GM21367 (cell line): ENCODE data around the gene COQ4.
"Not testable (repeated sequence)": the region's sequence is repeated elsewhere in the genome, so short reads cannot be mapped to it uniquely, and the experiment has no call there.

Source experiments
- ATAC-seq: cut with Tn5 transposase; IDR thresholded peaks from one replicate; pipeline ENCODE4 v1.9.1; 2021; ENCODE audit not compliant: unreplicated experiment

COQ4 gene

DNA sequence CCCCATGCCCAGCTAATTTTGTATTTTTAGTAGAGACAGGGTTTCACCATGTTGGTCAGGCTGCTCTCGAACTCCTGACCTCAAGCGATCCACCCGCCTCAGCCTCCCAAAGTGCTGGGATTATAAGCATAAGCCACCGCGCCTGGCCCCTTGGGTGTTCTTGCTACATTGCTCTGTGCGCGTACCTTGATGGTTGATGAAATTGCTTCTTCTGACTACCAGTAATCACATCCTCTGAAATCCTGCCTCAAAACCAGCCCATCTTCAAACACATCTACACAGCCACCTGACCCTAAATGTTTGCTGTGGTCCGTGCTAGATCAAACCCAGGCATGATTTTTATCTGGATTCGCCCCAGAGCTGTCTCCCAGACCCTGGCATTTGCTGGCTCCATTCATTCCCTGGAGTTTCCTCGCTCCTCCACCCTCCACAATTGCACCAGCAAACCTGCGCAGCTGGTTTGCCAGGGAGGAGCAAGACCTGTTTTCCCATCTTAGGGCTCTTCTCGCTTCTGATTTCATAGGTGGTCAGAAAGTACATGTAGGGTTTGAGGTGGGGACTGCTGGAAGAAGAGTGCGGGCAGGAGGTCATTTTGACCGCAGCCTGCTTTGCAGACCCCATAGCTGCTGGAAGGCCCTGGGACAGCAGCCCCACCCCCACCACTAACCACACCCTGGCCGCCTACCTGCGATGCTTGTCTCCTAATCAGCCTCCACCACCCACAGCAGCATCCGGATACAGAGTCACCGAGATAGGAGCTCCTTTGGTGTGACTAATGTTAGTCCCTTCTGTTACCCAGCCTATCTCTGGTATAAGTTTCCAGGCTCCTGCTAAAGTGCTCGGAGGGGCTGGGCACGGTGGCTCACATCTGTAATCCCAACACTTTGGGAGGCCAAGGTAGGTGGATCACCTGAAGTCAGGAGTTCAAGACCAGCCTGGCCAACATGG lies 23.8 kb upstream of the COQ4 start:
- ATAC-seq: no peak

DNA sequence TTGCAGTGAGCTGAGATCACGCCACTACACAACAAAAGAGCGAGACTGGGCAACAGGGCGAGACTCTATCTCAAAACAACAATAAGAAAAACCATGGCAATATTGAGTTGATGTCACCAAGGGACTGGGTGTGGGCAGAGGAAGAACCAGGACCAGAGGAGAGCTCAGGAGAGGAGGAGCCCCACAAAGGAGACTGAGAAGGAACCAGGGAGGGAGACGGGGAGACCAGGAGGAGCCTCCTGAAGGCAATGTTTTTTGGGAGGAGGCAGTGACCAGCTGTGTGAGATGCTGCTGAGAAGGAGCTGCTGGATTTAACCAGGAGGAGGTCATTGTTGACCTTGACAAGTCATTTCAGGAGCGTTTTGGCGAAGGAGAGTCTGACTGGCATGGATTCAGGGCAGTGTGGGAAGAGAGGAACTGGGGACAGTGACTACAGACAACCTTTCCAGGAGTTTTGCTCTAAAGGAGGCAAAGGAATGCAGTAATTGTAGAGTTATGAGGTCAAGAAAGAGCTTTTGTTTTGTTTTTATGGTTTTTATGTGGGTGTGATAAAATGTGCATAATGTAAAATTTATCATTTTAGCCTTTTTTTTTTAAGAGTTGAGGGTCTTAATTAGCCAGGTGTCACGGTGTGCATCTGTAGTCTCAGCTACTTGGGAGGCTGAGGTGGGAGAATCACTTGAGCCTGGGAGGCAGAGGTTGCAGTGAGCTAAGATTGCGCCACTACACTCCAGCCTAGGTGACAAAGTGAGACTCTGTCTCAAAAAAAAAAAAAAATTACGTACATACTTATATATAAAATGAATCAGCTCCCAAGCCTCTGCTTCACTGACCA lies 18.3 kb upstream of the COQ4 start:
- no peak for ATAC-seq

DNA sequence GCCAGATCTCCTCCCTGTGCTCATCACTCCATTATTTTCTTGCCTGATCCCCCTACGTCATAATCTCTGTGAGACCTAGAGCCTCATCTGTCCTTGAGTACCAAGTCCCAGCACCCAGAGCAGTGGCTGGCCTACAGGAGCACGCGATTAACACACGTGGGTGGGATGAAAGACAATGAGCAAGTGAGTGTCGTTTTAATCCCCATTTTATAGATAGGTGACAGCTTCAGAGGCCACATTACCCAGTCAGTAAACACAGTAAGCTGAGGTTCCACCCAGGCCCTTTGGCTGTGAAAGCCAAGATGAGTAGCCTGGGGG lies 17.7 kb upstream of the COQ4 start:
- no peak for ATAC-seq

DNA sequence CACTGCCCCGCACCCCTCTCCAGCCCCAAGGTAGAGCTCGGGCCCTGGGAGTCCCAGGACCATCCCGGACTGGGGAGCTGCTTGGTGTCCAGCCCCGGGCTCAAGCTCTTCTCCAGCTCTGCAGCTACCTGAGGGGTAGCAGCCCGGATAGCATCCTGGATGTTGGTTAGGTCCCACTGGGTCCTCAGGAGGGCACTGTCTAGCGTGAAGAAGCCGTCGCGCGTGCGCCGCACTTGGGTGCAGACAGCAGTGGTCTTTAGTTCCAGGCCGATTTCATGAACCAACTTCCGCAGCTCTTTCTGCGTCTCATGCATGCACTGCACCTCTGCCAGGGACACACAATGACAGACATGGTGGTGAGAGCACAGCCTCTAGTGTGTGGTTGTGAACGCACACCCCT lies 13.1 kb upstream of the COQ4 start:
- no peak for ATAC-seq

DNA sequence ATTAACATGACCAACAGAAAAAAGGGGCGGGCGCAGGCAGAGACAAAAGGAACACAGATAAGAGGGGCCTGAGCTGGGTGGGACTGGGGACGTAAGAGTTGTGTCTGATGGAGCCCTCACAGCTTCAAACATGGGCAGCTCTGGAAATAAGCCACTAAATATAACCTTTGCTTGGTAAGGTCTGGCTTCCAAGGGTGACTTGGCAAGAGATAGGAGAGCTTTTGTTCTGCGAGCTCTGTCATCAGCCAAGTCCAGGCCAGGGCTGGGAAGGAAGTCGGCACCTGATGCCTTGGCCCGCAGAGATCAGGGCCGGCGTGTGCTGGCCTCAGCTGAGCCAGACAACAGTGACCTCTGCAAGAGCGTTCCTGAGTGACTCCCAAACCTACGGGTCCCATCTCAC lies 12.2 kb upstream of the COQ4 start:
- ATAC-seq: no peak

DNA sequence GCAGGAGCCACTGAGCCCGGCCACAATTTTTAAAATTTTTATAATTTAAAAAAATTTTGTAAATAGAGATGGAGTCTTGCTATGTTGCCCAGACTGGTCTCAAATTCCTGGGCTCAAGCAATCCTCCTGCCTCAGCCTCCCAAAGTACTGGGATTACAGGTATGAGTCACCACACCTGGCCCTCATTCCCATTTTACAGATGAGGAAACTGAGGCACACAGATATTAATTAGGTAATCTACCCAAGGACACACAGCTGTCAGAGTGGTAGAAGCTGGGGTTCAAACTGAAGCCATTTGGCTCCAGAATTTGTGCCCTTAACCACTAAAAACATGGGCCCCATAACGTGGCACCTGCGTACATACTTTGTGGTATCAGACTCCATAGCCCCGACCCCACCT lies 7.9 kb upstream of the COQ4 start:
- no peak for ATAC-seq

DNA sequence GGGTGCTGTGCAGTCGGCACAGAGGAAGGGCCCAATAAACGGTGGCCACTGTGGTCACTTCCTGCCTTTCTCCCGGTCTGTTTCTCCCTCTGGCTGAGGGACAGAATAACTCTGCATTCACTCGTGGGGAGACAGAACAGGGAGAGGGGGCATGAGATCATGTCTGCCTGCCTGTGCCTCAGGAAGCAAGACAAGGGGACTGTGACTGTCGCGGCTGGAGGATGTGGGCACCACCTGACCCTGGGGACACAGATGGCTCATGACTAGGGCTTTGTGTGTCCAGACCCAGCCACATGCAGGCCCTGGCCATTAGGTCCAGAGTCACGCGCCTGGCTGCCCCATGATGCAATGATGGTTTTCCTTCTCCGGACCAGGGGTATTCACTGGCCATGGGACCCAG lies 6.2 kb upstream of the COQ4 start:
- ATAC-seq: no peak

DNA sequence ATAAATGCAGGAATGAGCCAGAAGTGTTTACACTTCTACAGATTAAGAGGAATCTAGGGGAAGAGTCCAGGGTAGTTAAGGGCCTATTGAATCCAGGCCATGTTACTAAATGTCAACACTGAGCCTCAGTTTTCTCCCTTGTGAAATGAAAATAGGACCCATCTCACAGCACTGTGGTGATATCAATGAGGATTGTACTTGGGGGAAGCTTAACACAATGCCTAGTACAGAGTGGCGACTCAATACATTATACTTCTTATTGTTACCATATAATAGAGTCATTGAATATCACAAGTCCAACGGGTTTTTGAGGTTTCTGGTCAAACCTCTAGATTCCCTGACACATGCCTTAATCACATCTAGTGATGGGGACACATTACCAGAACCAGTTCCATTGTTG lies 5.0 kb upstream of the COQ4 start:
- ATAC-seq: no peak

DNA sequence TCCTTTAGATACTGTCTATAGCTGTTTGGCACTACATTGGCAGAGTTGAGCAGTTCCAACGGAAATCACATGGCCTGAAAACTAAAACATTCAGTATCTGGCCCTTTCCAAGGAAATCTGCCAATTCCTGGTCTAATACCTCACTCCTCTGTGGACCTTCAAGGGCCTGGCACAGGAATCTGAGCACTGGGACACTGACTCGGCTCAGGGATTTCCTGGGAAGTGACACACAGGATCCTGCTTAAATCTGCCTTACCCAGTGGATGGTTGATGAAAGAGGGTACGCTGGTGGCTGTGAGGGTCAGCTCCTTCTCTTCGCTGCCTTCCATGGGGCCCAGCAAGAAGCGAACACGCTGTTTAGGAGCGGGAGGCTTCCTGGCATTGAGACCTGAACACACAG lies 1.3 kb upstream of the COQ4 start:
- ATAC-seq: no peak

DNA sequence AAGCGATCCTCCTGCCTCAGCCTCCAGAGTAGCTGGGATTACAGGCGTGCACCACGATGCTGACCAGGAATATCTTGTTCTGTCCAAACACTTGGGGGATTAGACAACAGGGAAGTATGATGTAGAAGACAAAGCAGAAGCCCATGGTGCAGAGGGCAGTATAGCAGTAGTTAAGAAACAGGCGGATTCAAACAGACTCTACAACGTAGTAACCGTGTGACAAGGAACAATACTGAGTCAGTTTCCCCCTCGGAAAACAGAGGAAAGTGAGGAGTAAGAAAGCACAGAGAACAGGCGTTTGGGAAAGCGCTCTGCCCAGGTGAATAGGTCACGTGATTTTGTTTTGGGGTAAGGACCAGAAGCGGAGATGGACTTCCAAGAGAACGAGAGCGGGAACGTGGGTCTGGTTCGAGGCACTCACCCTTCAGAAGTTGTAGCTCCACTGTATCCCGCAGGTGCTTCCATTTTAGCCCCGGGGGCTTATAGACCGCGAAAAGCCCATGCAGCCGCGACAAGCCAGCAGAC lies 698 bp upstream of the COQ4 start:
- peak; percentile 19 for ATAC-seq

DNA sequence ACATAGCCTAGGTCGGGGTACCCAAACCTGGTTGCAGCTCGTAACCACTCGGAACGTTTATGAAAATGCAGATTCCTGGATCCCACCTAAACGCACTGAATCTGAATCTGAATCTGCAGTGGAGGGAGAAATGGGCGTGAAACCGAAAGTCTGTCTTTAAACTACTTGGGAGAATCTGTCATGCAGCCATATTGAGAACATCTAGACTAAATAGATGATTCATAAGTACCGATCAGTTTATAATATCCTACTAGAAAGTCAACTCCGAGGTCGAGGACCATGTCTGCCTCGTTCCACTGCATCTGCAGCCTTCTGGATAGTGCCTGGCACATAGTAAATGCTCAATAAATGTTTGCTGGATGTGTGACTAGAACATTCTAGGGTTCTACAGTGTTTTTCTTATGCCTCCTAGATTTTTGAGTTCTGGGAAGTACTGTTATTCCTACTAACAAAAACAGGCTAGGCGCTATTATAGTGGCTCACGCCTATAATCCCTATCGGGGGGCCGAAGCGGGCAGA lies 632 bp downstream of the COQ4 start:
- ATAC-seq: no peak

DNA sequence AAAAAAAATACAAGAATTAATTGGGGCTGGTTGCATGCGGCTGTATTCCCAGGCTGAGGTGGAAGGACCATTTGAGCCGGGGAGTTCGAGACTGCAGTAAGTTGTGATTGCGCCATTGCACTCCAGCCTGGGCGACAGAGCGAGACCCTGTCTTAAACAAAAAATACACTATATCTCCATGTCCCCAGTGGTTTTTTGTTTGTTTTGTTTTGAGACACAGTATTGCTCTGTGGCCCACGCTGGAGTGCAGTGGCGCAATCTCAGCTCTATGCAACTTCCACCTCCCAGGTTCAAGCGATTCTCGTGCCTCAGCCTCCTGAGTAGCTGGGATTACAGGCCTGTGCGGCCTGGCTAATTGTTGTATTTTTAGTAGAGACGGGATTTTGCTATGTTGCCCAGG lies 1.2 kb downstream of the COQ4 start:
- ATAC-seq: no peak

DNA sequence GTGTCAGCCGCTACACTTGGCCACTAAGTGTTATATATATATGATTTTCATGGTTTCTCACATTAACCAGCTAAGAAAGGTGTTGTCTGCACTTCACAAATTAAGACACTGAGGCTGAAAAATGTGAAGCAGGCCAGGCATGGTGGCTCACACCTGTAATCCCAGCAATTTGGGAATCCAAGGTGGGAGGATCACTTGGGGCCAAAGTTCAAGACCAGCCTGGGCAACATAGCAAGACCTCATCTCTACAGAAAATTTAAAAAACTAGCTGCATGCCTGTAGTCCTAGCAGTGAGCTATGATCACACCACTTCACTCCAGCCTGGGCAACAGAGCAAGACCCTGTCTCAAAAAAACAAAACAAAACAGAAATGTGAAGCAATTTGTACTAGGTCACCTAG lies 1.8 kb downstream of the COQ4 start:
- no peak for ATAC-seq

DNA sequence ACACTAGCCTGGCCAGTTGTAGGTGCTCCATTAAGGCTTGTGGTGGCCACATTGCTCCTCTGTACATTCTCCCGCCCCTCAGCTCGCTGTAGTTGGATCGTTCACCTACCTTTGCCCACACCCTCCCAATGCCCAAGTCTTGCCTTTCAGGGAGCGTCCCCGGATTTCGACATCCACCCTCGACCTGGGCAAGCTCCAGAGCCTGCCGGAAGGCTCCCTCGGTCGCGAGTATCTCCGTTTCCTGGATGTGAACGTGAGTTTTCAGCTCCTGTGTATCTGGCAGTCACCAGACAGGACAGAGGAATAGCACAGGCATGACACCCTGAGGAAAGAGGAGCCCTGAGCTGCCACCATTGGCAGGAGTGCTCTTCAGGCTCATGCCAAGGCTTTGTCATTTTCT lies 3.0 kb downstream of the COQ4 start:
- no peak for ATAC-seq

DNA sequence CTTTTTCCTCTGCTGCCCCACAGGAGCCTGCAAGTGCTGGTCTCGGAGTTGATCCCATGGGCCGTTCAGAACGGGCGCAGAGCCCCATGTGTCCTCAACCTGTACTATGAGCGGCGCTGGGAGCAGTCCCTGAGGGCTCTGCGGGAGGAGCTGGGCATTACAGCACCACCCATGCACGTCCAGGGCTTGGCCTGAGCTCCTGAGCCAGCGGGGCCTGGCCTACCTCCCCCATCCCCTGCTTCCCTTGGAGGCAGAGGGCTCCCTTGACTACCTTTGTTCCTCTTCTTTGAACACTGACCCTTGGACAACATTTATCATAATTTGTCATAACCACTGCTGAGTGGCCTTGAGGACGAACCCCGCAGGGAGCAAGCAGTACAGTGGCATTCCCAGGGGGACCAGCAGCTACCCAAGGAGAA lies 10.8 kb downstream of the COQ4 start:
- ATAC-seq: no peak

DNA sequence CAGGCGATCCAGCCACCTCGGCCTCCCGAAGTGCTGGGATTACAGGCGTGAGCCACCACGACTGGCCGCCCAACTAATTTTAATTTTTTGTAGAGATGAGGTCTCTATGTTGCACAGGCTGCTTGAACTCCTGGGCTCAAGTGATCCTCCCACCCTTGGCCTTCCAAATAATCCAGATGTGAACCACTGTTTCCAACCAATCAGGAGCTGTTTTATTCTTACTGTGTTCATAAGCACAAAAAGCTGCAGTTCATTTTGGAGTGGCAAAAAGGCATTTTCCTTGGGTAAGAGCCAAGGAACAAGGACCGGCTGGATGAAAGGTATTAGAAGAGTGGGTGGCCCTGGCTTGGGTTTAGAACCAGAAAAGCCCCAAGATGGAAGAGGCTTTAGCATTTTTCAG lies 12.5 kb downstream of the COQ4 start:
- ATAC-seq: no peak

DNA sequence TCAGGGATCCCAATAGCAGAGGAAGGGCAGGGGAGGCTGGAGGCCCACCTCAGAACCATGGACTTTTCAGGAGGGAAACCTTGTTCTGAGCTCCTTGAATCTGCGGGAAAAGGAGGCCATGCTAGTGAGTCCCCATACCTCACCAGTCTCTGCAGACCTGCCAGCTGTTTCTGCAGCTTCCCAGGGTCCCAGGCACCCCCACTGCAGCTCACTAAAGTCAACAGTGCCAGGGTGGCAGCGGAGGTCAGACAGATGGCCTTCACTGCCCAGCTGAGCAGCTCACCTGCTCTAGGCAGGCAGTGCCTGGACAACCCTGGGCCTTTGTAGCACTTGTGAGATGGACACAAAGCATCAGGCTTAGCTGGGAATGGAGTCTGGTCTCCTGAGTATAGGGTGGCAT lies 13.3 kb downstream of the COQ4 start:
- ATAC-seq: no peak

DNA sequence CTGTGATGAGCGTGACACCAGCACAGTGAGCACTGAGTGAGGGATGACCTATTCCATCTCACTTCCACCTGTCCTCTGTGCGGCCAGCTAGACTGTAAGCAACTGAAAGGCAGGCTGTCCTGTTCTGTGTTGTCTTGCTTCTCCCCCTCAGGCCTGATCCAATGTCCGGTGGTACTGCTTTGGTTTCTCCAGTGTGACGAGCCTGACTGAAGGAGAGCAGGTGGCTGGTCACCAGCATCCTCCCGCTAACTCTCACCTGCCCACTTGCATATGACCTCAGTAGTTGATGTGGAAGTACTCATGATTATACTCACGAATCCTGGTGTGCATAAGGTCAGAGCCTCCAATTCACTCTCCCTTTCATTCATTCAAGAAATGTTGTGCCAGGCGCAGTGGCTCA lies 15.3 kb downstream of the COQ4 start:
- ATAC-seq: no peak

DNA sequence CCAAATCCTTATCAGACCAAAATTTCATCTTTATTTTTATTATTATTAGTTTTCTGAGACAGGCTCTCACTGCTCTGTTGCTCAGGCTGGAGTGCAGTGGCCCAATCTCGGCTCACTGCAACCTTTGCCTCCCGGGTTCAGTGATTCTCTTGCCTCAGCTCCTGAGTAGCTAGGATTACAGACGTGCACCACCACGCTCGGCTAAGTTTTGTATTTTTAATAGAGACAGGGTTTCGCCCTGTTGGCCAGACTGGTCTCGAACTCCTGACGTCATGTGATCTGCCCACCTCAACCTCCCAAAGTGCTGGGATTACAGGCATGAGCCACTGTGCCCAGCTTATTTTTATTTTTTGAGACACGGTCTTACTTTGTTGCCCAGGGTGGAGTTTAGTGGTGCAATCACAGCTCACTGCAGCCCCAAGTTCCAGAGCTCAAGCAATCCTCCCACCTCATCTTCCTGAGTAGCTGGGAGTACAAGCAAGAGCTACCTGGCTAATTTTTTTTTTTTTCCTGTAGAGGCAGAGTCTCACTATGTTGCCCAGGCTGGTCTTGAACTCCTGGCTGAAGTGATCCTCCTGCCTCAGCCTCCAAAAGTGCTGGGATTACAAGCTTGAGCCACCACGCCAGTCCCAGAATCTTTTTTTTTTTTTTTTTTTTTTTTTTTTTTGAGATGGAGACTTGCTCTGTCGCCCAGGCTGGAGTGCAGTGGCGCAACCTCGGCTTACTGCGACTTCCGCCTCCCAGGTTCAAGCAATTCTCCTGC lies 16.4 kb downstream of the COQ4 start:
- ATAC-seq: not testable (repeated sequence)

DNA sequence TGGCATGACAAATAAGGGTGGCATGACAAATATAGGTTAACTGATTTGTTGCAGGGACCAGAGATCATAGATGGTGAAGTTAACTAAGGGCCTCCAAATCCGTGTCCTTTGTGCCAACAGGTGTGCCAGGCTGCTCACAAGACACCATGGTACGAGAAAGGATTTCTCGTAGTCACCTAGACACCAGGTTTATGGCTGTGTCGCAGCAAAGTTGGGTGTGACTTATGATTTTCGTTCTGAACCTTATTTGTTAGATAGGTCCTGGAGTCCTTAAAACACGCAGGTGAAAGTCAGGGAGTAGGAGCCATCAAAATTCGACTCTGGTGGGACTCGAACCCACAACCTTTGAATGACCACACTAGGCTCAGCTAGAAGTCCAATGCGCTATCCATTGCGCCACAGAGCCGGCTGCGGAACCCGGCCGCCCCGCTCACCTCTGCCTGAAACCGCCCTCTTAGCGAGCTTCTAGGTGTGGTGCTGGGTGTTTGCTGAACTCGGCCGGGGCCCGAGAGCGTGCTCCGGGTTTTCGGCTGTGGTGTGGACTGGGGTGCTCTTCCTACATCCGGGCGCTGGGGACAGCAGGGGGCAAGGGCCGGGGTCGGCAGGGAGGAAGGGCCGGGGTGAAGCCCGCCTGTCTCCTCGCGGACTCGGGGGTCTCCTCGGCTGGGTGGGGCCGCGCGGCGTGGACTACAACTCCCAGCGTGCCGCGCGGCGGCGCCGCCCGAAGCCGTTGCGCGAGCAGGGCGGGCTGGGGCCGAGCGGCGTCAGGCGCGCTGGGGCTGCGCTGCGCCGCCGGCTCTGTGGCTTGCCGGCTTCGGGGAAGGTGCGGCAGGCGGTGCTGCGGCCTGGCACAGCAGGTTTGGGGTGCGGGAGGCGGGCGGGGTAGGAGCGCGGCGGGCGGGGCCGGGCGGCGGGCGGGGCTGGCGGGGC lies 17.4 kb downstream of the COQ4 start, which contains the start of gene SLC27A4:
Gene SLC27A4, plus strand, starts transcription at position 767 of the 930 bp plus-strand sequence. CDS start 2,606 bp downstream, outside the sequence.
- ATAC-seq: peak; percentile 53
